Testis (tissue), 2 donors: ENCODE data around the gene MAP2K3.
"Not testable (repeated sequence)": the region's sequence is repeated elsewhere in the genome, so short reads cannot be mapped to it uniquely, and the experiment has no call there.

ENCODE experiments used
- CTCF ChIP-seq, 3 experiments: fragments of 450-650 bp in 2 of 3; fragments of 200-600 bp in 1 of 3; sonication (generic) in 1 of 3; IDR thresholded peaks; one replicate each; pipeline ENCODE4 v1.5.1; 2016 to 2019; ENCODE audit warnings: antibody characterized with exemption in 3 of 3, mild to moderate bottlenecking in 2 of 3, moderate library complexity in 1 of 3
- POLR2A ChIP-seq: fragments of 450-650 bp; IDR thresholded peaks from one replicate; pipeline ENCODE4 v1.6.1; 2017; ENCODE audit warnings: antibody characterized with exemption, mild to moderate bottlenecking, moderate library complexity

- TF ChIP-seq CTCF (IDR thresholded peaks at IDR 0.05); POLR2A: not testable (repeated sequence)
These were observed 33.3 kb downstream of the MAP2K3 start for GRCh38 chr17:21317821-21318220.
